B cell (primary cell): ENCODE data around the gene NCOA3.

Experiments
- CTCF ChIP-seq: fragments of 200-600 bp; IDR thresholded peaks from one replicate; pipeline ENCODE4 v1.8.0; 2022; ENCODE audit warnings: antibody characterized with exemption, mild to moderate bottlenecking
- EZH2 ChIP-seq: IDR thresholded peaks from 2 replicates; pipeline ENCODE4 v1.6.1; 2012; ENCODE audit warnings: borderline replicate concordance, low read depth, mild to moderate bottlenecking, moderate library complexity, low read length; ENCODE audit not compliant: insufficient read depth, poor library complexity, severe bottlenecking

- TF ChIP-seq CTCF (no peak), EZH2 (no peak)
Measured at GRCh38 chr20:47655635-47656034, 153.9 kb downstream of the NCOA3 start.
